ENCODE measurements around the gene NTRK3.

GRCh38 chr15:88147760-88148159, 108.8 kb downstream of the NTRK3 start:
- TF ChIP-seq ELF4 (IDR thresholded peaks at IDR 0.05) (no peak), SP1 (IDR thresholded peaks at IDR 0.05) (no peak), FOXM1 (IDR thresholded peaks at IDR 0.05; ENCODE audit: borderline replicate concordance) (no peak), L3MBTL2 (conservative IDR thresholded peaks at IDR 0.05) (no peak), TARDBP (IDR thresholded peaks at IDR 0.05) (no peak), FOXA1 (IDR thresholded peaks at IDR 0.05) (no peak)

Data from HEK293T (cell line).